ENCODE results near the gene GLTP. TPM values are rescaled to one million over a fixed set of nuclear protein-coding genes. Genes with fewer than 3 reads are reported as not detected.
"Not testable (repeated sequence)": the region's sequence is repeated elsewhere in the genome, so short reads cannot be mapped to it uniquely, and the experiment has no call there.

GLTP gene
- total RNA-seq, 2 donors from 2014 or later = 95.0 to 128 TPM

GRCh38 chr12:109881752-109882151 is 1.4 kb upstream of the GLTP start:
- no peak for DNase-seq
- ATAC-seq = no peak
- intact Hi-C loops (cut with DNase I, micrococcal nuclease) = no loop called here

DNA sequence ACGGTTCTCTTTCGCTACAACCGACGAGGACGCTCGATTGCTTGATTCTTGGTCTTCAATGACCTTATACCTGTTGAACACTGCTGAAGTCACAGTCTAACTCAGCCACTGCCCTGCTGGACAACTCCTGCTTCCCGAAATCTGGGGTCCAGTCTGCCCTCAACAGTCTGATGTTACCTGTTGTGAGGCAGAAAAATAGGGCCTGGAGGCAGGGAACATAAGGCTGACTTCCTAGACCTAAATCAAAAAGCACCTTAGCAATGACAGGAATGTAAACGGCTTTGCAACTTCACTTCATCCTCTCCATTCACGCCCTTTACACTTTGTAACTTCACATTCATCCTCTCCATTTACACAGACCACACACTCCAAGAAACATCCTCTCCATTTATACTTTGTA is 597 bp upstream of the GLTP start:
- ATAC-seq = peak; percentile 17
- intact Hi-C loops (cut with DNase I, micrococcal nuclease) = no loop called here
- no peak for DNase-seq

DNA sequence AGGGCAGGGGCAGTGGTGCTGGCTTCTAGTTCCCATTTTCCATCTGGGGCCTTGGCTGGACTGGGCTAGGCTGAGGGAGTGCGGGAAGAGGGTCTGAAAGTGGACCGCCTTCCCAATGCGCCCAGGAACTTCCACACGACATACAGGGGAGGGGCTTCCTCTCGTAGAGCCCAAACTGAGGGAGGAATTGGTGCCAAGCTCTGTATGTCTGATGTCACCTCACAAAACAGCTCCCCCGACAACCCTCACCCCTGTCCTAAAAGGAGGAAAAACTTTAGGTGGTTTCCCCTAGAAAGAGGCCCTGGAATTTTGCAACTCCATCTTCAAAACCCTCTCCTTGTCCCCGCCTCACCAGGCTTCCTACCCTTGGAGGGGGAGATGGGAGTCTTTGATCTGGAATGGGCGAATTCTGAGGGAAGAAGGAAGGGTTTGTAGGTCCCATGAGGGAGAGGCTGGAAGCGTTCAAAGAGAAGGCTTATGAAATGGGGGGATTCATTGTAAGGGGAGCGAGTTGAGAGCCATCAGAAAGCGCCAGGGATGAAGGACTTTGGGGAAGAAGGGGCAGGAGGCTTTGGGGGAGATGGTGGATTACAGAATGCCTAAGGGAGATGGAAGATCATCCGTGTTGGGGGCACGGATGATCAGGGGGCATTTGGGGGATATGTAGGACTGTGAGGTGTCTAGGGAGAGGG is 844 bp downstream of the GLTP start:
- ATAC-seq = no peak
- intact Hi-C loops (cut with DNase I, micrococcal nuclease) = no loop called here
- no peak for DNase-seq

DNA sequence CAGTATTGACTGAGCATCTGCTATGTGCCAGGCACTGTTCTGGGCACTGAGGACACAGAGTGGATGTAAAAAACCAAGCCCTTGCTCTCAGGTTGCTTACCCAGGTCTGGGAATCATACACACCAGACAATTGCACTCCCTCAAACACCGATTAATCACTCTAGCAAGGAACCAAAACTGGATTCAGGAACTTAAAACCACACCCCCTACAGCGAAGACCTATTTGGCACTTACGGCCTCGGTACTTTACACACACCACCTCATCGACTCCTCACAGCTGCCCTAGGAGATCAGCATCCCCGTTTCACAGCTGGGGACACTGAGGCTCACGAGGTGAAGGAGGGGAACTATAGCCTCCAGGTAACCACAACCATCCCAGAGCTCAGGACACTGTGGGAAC is 1.6 kb downstream of the GLTP start:
- intact Hi-C loops (cut with DNase I, micrococcal nuclease) = no loop called here
- ATAC-seq (peak; percentile 2), DNase-seq (no peak)

GRCh38 chr12:109878247-109878625 is 2.1 kb downstream of the GLTP start:
- ATAC-seq = no peak
- DNase-seq = no peak
- intact Hi-C loops (cut with DNase I, micrococcal nuclease) = no loop called here

DNA sequence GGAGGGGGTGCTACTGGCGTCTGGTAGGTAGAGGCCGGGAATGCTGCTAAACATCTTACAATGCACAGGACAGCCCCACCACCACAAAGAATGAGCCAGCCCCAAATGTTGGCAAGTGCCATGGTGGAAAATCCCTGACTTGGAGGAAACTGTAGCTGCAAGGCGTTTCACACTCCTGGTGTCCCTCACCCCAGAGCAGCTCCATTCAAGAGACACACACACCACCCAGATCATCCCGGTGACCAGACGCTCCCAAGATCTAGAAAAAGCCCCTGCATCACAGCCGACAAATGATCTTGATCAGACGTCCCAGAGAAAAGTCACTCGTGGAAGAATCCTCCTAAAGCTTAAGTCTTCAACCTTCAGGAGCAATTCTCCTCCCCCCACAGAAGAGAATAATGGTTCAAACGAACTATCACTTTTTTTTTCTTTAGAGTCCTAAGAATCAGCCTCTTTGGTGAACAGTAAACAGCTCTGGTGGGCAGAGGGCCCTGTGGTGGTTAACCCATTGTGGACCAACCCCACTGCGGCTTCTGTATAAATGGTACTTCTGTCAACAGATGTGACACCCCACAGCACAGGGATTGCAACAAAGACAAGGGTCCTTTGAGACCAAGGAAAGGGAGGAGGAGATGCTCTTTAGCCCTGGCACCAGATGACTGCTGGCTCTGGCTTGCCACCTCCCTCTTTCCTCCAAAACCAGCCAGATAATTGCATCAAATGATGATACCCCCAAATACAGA is 2.7 kb downstream of the GLTP start:
- intact Hi-C loops (cut with DNase I, micrococcal nuclease) = no loop called here
- no peak for DNase-seq
- ATAC-seq = no peak

GRCh38 chr12:109876406-109876805 is 3.9 kb downstream of the GLTP start:
- no peak for ATAC-seq
- intact Hi-C loops (cut with DNase I, micrococcal nuclease) = no loop called here
- DNase-seq = no peak

GRCh38 chr12:109875572-109876131 is 4.7 kb downstream of the GLTP start:
- ATAC-seq (peak; percentile 70), DNase-seq (peak; percentile 81 to 86)

DNA sequence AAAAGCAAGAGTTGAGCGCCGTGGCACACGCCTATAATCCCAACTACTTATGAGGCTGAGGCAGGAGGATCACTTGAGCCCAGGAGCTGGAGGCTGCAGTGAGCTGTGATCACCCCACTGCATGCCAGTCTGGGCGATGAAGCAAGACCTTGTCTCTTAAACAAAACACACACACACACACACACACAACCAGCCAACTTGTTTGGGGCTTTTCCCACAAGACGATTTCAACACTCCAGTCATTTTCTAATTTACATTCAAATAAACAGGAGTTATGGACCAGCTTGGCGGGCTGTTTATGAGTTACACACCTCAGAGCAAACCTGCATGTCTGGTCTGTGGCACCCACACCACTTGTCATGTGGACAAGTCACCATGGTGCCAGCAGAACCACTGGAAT is 6.7 kb downstream of the GLTP start:
- intact Hi-C loops (cut with DNase I, micrococcal nuclease) = no loop called here
- ATAC-seq (no peak), DNase-seq (peak in 1 of 2 donors; percentile 37)

More at GRCh38 chr12:109875572-109876131, 4.7 kb downstream of the GLTP start:
- intact Hi-C loops (cut with DNase I, micrococcal nuclease) = no loop called here

DNA sequence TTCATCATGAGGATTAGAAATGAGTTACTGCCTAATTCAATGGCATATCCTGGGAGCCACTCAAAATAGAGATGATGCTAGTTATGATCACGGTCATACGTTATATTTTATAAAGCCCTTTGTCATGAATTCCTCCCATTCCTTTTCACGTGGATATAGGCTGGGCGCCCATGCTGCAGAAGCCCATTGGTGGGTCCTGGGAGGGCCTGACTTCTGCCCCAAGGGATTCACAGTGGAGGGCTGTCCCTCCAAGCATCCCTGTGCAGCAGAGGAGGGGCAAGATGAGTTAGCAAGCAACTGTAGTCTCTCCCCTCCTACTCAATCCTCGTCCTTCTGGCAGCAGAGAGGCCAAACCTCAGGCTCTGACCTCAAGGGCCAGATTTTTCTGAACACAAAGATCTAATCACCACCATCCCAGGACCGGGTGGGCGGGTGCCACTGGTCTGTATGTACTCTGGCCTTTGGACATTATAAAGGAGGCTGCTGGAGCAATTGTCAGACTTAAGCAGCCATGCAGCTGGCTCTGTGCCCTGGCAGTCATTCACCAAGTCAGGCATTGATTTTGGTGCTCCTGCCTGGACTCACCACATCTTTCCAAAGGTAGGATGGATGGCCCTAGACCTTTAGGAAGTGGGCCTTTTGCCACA is 8.6 kb downstream of the GLTP start:
- ATAC-seq (peak; percentile 72), DNase-seq (peak; percentile 85 to 90)
- intact Hi-C loops (cut with DNase I, micrococcal nuclease) = no loop called here

DNA sequence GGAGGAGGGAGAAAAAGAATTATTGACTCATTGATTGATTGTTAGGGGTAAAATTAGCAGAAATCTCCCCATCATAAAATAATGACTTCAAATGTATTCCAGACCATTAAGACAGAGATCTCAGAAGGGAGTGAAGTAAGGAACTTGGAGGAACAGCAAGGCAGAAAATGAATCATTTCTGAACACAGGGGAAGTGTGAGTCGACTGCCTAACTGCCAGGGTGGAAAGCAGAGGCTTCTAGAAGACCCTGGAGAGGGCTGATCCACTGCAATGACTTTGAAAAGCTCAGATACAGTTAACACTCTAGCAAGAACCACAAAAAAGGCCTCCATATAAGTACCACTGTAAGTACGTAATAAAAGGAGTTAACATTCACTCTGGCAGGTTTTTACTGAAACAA is 9.7 kb downstream of the GLTP start:
- intact Hi-C loops (cut with DNase I, micrococcal nuclease) = no loop called here
- DNase-seq (no peak), ATAC-seq (no peak)

DNA sequence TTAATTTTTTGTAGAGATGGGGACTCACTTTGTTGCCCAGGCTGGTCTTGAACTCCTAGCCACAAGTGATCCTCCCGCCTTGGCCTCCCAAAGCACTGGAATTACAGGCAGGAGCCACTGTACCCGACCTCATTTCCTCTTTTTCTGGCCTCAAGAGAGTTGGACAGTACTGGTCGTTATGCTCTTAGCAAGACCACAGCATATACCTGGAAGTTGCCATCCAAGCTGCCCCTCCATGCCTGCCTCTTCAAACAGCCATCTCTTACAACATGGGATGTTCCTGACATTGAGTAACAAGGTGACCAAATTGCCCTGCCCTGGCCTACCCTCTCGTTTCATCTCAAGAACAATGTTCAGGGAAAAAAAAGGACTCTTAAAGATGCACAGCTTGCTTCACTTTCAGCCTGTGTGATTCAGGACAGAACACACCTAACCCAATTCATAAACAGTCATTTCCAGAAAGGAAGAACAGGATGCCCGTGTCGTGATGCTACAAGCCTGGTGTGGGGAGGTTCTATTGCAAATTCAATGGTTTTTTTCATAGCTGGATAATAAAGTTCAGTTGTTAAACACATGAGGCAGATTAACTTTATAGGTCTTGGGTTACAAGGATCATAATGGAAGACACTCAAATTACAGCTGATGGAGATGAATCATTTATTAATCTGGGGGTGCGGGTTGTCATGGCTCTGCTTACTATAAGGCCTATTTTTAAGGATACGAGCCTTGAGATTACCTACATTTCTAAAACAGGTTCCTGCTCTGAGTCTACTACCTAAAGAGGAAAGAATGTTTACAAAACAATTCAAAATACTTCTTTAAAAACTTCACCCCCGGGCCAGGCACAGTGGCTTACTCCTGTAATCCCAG is 11.9 kb downstream of the GLTP start:
- peak; percentile 60 for ATAC-seq
- DNase-seq = no peak
- intact Hi-C loops (cut with DNase I, micrococcal nuclease) = no loop called here

DNA sequence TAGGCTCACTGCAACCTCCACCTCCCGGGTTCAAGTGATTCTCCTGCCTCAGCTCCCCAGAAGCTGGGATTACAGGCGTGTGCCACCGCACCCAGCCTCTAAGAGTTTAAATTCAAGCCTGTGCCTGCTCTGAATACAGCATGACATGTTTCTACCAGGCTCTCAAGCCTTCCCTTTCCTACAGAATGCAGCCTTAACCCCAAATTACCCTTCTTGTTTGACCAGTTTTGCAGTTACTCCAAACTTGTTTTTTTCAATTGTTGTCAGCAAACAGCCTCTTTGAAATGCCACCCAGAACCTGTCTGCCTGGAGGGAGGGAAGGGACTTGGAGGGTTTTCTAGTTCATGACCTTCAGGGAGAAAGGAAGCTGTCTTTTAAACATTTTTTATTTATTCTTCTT is 15.4 kb downstream of the GLTP start:
- DNase-seq (no peak), ATAC-seq (peak; percentile 34)

GRCh38 chr12:109863847-109864712 is 16.3 kb downstream of the GLTP start:
- intact Hi-C loops (cut with DNase I, micrococcal nuclease) = no loop called here
- ATAC-seq (peak; percentile 83), DNase-seq (peak in 1 of 2 donors; percentile 79)

More for the DNA sequence above, 15.4 kb downstream of the GLTP start:
- intact Hi-C loops (cut with DNase I, micrococcal nuclease) = no loop called here

GRCh38 chr12:109862491-109862890 is 17.9 kb downstream of the GLTP start:
- intact Hi-C loops (cut with DNase I, micrococcal nuclease); DNase-seq; ATAC-seq: not testable (repeated sequence)

- DNase-seq (peak in 1 of 2 donors; percentile 39), ATAC-seq (peak; percentile 55)
- intact Hi-C loops (cut with DNase I, micrococcal nuclease) = no loop called here
Measured at GRCh38 chr12:109861689-109862314, 18.5 kb downstream of the GLTP start.

GRCh38 chr12:109860977-109861376 is 19.4 kb downstream of the GLTP start:
- ATAC-seq (no peak), DNase-seq (no peak)
- intact Hi-C loops (cut with DNase I, micrococcal nuclease) = no loop called here

All from left colon (tissue), 2 donors.